HUES64 (cell line): Measurements from ENCODE around the gene KCNK3.
"Not testable (repeated sequence)": the region's sequence is repeated elsewhere in the genome, so short reads cannot be mapped to it uniquely, and the experiment has no call there.

ENCODE experiments used
- H3K27ac ChIP-seq: 2 replicates; pipeline ENCODE4 v1.7.0; 2013; ENCODE audit warnings: low read depth, low read length, inconsistent platforms
- H3K27me3 ChIP-seq: 2 replicates; pipeline ENCODE4 v1.6.1; 2013; ENCODE audit warnings: mild to moderate bottlenecking, low read length; ENCODE audit not compliant: insufficient read depth
- H3K36me3 ChIP-seq: 2 replicates; pipeline ENCODE4 v1.6.1; 2013; ENCODE audit warnings: mild to moderate bottlenecking, low read length; ENCODE audit not compliant: insufficient read depth
- H3K4me1 ChIP-seq: 2 replicates; pipeline ENCODE4 v1.6.1; 2013; ENCODE audit warnings: mild to moderate bottlenecking, low read length, moderate library complexity; ENCODE audit not compliant: insufficient read depth
- H3K4me3 ChIP-seq: 2 replicates; pipeline ENCODE4 v1.5.1; 2013; ENCODE audit warnings: mild to moderate bottlenecking, low read length, moderate library complexity
- H3K9ac ChIP-seq: 2 replicates; pipeline ENCODE4 v1.6.1; 2013; ENCODE audit warnings: mild to moderate bottlenecking, low read depth, low read length
- H3K9me3 ChIP-seq: 2 replicates; pipeline ENCODE4 v1.6.1; 2013; ENCODE audit warnings: low read depth, low read length; ENCODE audit not compliant: insufficient read depth
- WGBS: fragments of 150-250, 120-280 bp; methylation state at CpG from one replicate; pipeline ENCODE4 v1.1.7; 2013; ENCODE audit warnings: missing lambda C conversion rate; 5-methylcytosine and 5-hydroxymethylcytosine counted together

Gene KCNK3

GRCh38 chr2:26651799-26652198, 40.7 kb upstream of the KCNK3 start:
- H3K27me3 ChIP-seq = no peaks in the 10 kb centered on the region
- 92% methylated on average over 7 of the region's 7 CpGs for WGBS
- no peaks in the 10 kb centered on the region for H3K9me3 ChIP-seq
- peaks cover 12% of the 10 kb centered on the region; the same call in 1 of the 2 replicates for H3K4me1 ChIP-seq
- no peak overlapping the region for H3K4me3 ChIP-seq
- no peak overlapping the region for H3K27ac ChIP-seq
- H3K36me3 ChIP-seq = no peaks in the 10 kb centered on the region
- no peak overlapping the region for H3K9ac ChIP-seq

- H3K4me3 ChIP-seq = no peak overlapping the region
- WGBS = 87% methylated on average over 12 of the region's 12 CpGs
These were observed 40.0 kb upstream of the KCNK3 start for GRCh38 chr2:26652361-26653041.

GRCh38 chr2:26653207-26654060, 39.1 kb upstream of the KCNK3 start:
- WGBS = 92% methylated on average over 13 of the region's 13 CpGs
- no peak overlapping the region for H3K9ac ChIP-seq
- peaks cover 9% of the 10 kb centered on the region; the same call in 1 of the 2 replicates for H3K4me1 ChIP-seq

More at GRCh38 chr2:26652361-26653041, 40.0 kb upstream of the KCNK3 start:
- Histone ChIP-seq H3K4me1 (peaks cover 9% of the 10 kb centered on the region; the same call in 1 of the 2 replicates), H3K9me3 (no peaks in the 10 kb centered on the region), H3K9ac (no peak overlapping the region), H3K27me3 (no peaks in the 10 kb centered on the region), H3K27ac (no peak overlapping the region), H3K36me3 (no peaks in the 10 kb centered on the region)

DNA sequence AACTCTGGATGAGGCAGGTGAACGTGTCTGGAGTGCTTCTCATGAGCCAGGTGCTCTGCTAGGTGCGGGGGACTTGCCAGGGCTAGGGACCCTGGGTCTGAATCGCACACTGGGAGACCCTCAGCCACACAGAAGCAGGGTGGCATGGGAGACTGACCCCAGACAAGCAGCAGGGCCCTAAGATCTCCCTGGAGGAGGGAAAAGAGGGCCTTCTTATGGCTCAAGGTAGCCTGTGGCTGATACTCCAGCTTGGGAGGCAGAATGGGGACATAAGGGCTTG, 38.5 kb upstream of the KCNK3 start:
- WGBS = 88% methylated on average over 3 of the region's 3 CpGs
- Histone ChIP-seq H3K9me3 (no peaks in the 10 kb centered on the region), H3K4me1 (peaks cover 9% of the 10 kb centered on the region; the same call in 1 of the 2 replicates), H3K4me3 (no peak overlapping the region), H3K27me3 (no peaks in the 10 kb centered on the region), H3K36me3 (no peaks in the 10 kb centered on the region), H3K27ac (no peak overlapping the region), H3K9ac (no peak overlapping the region)

More at GRCh38 chr2:26653207-26654060, 39.1 kb upstream of the KCNK3 start:
- no peaks in the 10 kb centered on the region for H3K27me3 ChIP-seq
- no peaks in the 10 kb centered on the region for H3K36me3 ChIP-seq
- no peak overlapping the region for H3K27ac ChIP-seq
- H3K4me3 ChIP-seq = no peak overlapping the region
- no peaks in the 10 kb centered on the region for H3K9me3 ChIP-seq

GRCh38 chr2:26655120-26655519, 37.4 kb upstream of the KCNK3 start:
- not testable (repeated sequence) for H3K27ac ChIP-seq, H3K4me1 ChIP-seq, H3K27me3 ChIP-seq, H3K36me3 ChIP-seq, H3K9ac ChIP-seq, H3K4me3 ChIP-seq
- H3K9me3 ChIP-seq = peaks cover 10% of the 10 kb centered on the region
- WGBS = 87% methylated on average over 1 of the region's 1 CpG

- peaks cover 9% of the 10 kb centered on the region; the same call in 1 of the 2 replicates for H3K4me1 ChIP-seq
- H3K27me3 ChIP-seq = no peaks in the 10 kb centered on the region
- WGBS = 54% methylated on average over 7 of the region's 9 CpGs
- H3K4me3 ChIP-seq = no peak overlapping the region
- no peak overlapping the region for H3K9ac ChIP-seq
- peaks cover 16% of the 10 kb centered on the region for H3K9me3 ChIP-seq
- H3K27ac ChIP-seq = no peak overlapping the region; the same call in 1 of the 2 replicates
- no peaks in the 10 kb centered on the region for H3K36me3 ChIP-seq
These were observed 36.8 kb upstream of the KCNK3 start for GRCh38 chr2:26655611-26656195.

GRCh38 chr2:26657265-26657664, 35.3 kb upstream of the KCNK3 start:
- Histone ChIP-seq H3K4me3 (no peak overlapping the region), H3K27ac (no peak overlapping the region), H3K9me3 (peaks cover 22% of the 10 kb centered on the region), H3K9ac (no peak overlapping the region), H3K36me3 (no peaks in the 10 kb centered on the region), H3K4me1 (peaks cover 9% of the 10 kb centered on the region; the same call in 1 of the 2 replicates), H3K27me3 (no peaks in the 10 kb centered on the region)
- 88% methylated on average over 4 of the region's 4 CpGs for WGBS

DNA sequence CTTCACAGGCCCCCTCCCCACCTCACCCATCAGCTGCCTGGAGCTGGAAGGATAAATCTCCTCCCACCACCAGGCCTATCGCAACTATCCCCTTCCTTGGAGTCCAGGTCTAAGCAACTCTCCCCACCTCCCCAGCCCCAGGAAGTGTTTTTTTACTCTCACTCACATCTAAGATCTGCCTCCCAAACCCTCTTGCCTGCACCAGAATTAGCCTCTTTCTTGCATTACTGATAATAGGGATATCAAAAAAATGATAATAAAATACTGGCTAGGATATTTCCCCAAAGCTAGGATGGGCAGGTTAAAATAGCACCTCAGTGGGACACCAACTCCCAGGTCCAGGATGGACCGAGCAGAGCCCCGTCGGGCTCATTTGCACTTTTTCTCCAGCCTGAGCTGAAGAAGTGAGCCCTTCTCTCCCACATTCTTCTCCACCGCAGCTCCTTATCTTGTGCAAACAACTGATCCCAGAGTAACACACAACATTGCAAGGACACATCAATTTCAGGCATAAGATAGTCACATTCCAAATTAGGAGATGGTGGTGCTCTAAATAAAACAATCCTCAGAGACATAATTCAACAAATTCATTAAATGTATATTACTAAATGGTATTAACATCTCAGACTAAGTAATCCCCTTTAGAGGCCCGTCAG, 33.7 kb upstream of the KCNK3 start:
- no peak overlapping the region for H3K9ac ChIP-seq
- 81% methylated on average over 6 of the region's 6 CpGs for WGBS

GRCh38 chr2:26660363-26660962, 32.1 kb upstream of the KCNK3 start:
- no peaks in the 10 kb centered on the region for H3K27me3 ChIP-seq
- no peak overlapping the region for H3K27ac ChIP-seq
- 100% methylated on average over 1 of the region's 1 CpG for WGBS
- no peak overlapping the region for H3K4me3 ChIP-seq
- H3K9ac ChIP-seq = no peak overlapping the region
- peaks cover 22% of the 10 kb centered on the region for H3K9me3 ChIP-seq
- no peaks in the 10 kb centered on the region for H3K36me3 ChIP-seq
- no peaks in the 10 kb centered on the region for H3K4me1 ChIP-seq

More for the DNA sequence above, 33.7 kb upstream of the KCNK3 start:
- no peaks in the 10 kb centered on the region for H3K27me3 ChIP-seq
- H3K27ac ChIP-seq = no peak overlapping the region
- no peak overlapping the region for H3K4me3 ChIP-seq
- H3K36me3 ChIP-seq = no peaks in the 10 kb centered on the region
- peaks cover 9% of the 10 kb centered on the region; the same call in 1 of the 2 replicates for H3K4me1 ChIP-seq
- H3K9me3 ChIP-seq = peaks cover 22% of the 10 kb centered on the region

DNA sequence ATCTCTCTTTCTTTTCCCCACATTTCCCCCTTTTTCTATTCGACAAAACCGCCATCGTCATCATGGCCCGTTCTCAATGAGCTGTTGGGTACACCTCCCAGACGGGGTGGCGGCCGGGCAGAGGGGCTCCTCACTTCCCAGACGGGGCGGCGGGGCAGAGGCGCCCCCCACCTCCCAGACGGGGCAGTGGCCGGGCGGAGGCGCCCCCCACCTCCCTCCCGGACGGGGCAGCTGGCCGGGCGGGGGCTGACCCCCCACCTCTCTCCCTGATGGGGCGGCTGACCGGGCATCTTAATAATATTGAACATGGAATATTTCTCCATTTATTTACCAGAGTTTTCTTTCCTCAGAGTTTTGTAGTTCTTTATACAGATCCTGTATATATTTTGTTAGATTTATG, 27.2 kb upstream of the KCNK3 start:
- H3K9me3 ChIP-seq = peaks cover 14% of the 10 kb centered on the region
- not testable (repeated sequence) for H3K9ac ChIP-seq, H3K27ac ChIP-seq, H3K27me3 ChIP-seq, H3K4me3 ChIP-seq, H3K4me1 ChIP-seq, H3K36me3 ChIP-seq
- WGBS = 90% methylated on average over 12 of the region's 21 CpGs
